ENCODE results near the gene CRTC3. TPM values are rescaled to one million over a fixed set of nuclear protein-coding genes. Genes with fewer than 3 reads are reported as not detected.
A peak's percentile ranks its signal among the peaks of the same experiment; 100 is the strongest.
"Not testable (repeated sequence)": the region's sequence is repeated elsewhere in the genome, so short reads cannot be mapped to it uniquely, and the experiment has no call there.

CRTC3 gene
- total RNA-seq, 1 donor from 2014 or later, result 49.0 TPM

- no peak overlapping the region for H3K4me3 ChIP-seq
- intact Hi-C loops (cut with DNase I), result no loop called here
- no peak for TF ChIP-seq CTCF (IDR thresholded peaks at IDR 0.05)
- ATAC-seq (no peak), DNase-seq (no peak)
- no peaks in the 10 kb centered on the region for H3K27me3 ChIP-seq
- H3K27ac ChIP-seq, result no peak overlapping the region
- no peaks in the 10 kb centered on the region for H3K4me1 ChIP-seq
- no peaks in the 10 kb centered on the region for H3K9me3 ChIP-seq
- no peaks in the 10 kb centered on the region for H3K36me3 ChIP-seq
Observed at GRCh38 chr15:90671216-90671615, 141.5 kb downstream of the CRTC3 start.

- H3K27me3 ChIP-seq; H3K4me1 ChIP-seq; H3K4me3 ChIP-seq; DNase-seq; H3K36me3 ChIP-seq; intact Hi-C loops (cut with DNase I); H3K9me3 ChIP-seq; H3K27ac ChIP-seq; ATAC-seq: not testable (repeated sequence)
Observed at GRCh38 chr15:90673357-90673756, 143.6 kb downstream of the CRTC3 start.

- H3K4me1 ChIP-seq, result no peaks in the 10 kb centered on the region
- DNase-seq, result no peak
- H3K27ac ChIP-seq, result no peak overlapping the region
- H3K4me3 ChIP-seq, result no peak overlapping the region
- no peaks in the 10 kb centered on the region for H3K9me3 ChIP-seq
- intact Hi-C loops (cut with DNase I), result no loop called here
- no peak for ATAC-seq
- TF ChIP-seq CTCF (IDR thresholded peaks at IDR 0.05), result no peak
- no peaks in the 10 kb centered on the region for H3K36me3 ChIP-seq
- H3K27me3 ChIP-seq, result no peaks in the 10 kb centered on the region
Observed at GRCh38 chr15:90674476-90674875, 144.8 kb downstream of the CRTC3 start.

GRCh38 chr15:90675464-90675863, 145.7 kb downstream of the CRTC3 start:
- Histone ChIP-seq H3K36me3 (no peaks in the 10 kb centered on the region), H3K4me1 (no peaks in the 10 kb centered on the region), H3K9me3 (no peaks in the 10 kb centered on the region), H3K4me3 (no peak overlapping the region), H3K27ac (no peak overlapping the region), H3K27me3 (no peaks in the 10 kb centered on the region)
- TF ChIP-seq CTCF (IDR thresholded peaks at IDR 0.05), result no peak
- ATAC-seq, result no peak
- no peak for DNase-seq
- intact Hi-C loops (cut with DNase I), result no loop called here

- DNase-seq (no peak), ATAC-seq (no peak)
- no peaks in the 10 kb centered on the region for H3K9me3 ChIP-seq
- H3K4me1 ChIP-seq, result no peaks in the 10 kb centered on the region
- no peak overlapping the region for H3K4me3 ChIP-seq
- no peaks in the 10 kb centered on the region for H3K27me3 ChIP-seq
- no peak overlapping the region for H3K27ac ChIP-seq
- no peaks in the 10 kb centered on the region for H3K36me3 ChIP-seq
- no peak for TF ChIP-seq CTCF (IDR thresholded peaks at IDR 0.05)
- intact Hi-C loops (cut with DNase I), result no loop called here
Observed at GRCh38 chr15:90677807-90678790, 148.4 kb downstream of the CRTC3 start.

GRCh38 chr15:90679959-90680358, 150.2 kb downstream of the CRTC3 start:
- Histone ChIP-seq H3K4me1 (no peaks in the 10 kb centered on the region), H3K27ac (peak overlapping the region; percentile 26)
- ATAC-seq, result no peak

More at GRCh38 chr15:90679959-90680358, 150.2 kb downstream of the CRTC3 start:
- no peak for DNase-seq
- Histone ChIP-seq H3K27me3 (no peaks in the 10 kb centered on the region), H3K36me3 (no peaks in the 10 kb centered on the region), H3K9me3 (no peaks in the 10 kb centered on the region), H3K4me3 (no peak overlapping the region)
- intact Hi-C loops (cut with DNase I), result no loop called here
- no peak for TF ChIP-seq CTCF (IDR thresholded peaks at IDR 0.05)
